Suprapubic skin (tissue), 3 donors: Measurements from ENCODE around the gene ACO1.

Experiments used
- CTCF ChIP-seq, 2 donors: fragments of 200-600 bp in 1 of 2; fragments of 450-650 bp in 1 of 2; sonication (generic) in 1 of 2; IDR thresholded peaks; one replicate each; pipeline ENCODE4 v1.5.1; 2016 to 2019; ENCODE audit warnings: antibody characterized with exemption in 2 of 2, mild to moderate bottlenecking in 1 of 2, moderate library complexity in 1 of 2
- POLR2A ChIP-seq, 2 donors: fragments of 450-650 bp; IDR thresholded peaks; one replicate each; pipeline ENCODE4 v1.6.1; 2017; ENCODE audit warnings: antibody characterized with exemption in 2 of 2, mild to moderate bottlenecking in 2 of 2, moderate library complexity in 2 of 2

DNA sequence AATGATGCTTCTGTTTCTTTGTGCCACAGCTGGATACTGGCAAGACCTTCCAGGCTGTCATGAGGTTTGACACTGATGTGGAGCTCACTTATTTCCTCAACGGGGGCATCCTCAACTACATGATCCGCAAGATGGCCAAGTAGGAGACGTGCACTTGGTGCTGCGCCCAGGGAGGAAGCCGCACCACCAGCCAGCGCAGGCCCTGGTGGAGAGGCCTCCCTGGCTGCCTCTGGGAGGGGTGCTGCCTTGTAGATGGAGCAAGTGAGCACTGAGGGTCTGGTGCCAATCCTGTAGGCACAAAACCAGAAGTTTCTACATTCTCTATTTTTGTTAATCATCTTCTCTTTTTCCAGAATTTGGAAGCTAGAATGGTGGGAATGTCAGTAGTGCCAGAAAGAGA is 65.5 kb downstream of the ACO1 start:
- no peak for TF ChIP-seq CTCF (IDR thresholded peaks at IDR 0.05)
- TF ChIP-seq POLR2A (IDR thresholded peaks at IDR 0.05) = no peak
